Erythroblast (primary cell): ENCODE measurements around the gene TRIM38.
A peak's percentile ranks its signal among the peaks of the same experiment; 100 is the strongest.

ENCODE experiments used
- GATA1 ChIP-seq: IDR thresholded peaks from 2 replicates; pipeline ENCODE4 v1.6.1; 2011; ENCODE audit warnings: low read depth, mild to moderate bottlenecking, control low read depth, low read length, moderate library complexity
- POLR2A ChIP-seq: IDR thresholded peaks from 2 replicates; pipeline ENCODE4 v1.6.1; 2011; ENCODE audit warnings: mild to moderate bottlenecking, low read length

GRCh38 chr6:26033085-26033940 lies 70.7 kb downstream of the TRIM38 start:
- TF ChIP-seq POLR2A (peak; percentile 100), GATA1 (no peak)
